ENCODE measurements around the gene RANBP17.
A peak's percentile ranks its signal among the peaks of the same experiment; 100 is the strongest.
"Not testable (repeated sequence)": the region's sequence is repeated elsewhere in the genome, so short reads cannot be mapped to it uniquely, and the experiment has no call there.

RANBP17 gene

GRCh38 chr5:170854566-170854965 is 7.3 kb upstream of the RANBP17 start:
- Mint-ChIP-seq H3K9me3 (peaks cover 10% of the 10 kb centered on the region), H3K4me3 (no peak overlapping the region), H3K36me3 (ENCODE audit: low read depth) (no peaks in the 10 kb centered on the region), H3K4me1 (ENCODE audit: low read depth) (no peaks in the 10 kb centered on the region), H3K27me3 (peaks cover 12% of the 10 kb centered on the region), H3K27ac (no peak overlapping the region)

GRCh38 chr5:170857066-170857465 is 4.8 kb upstream of the RANBP17 start:
- Mint-ChIP-seq H3K27me3 (peaks cover 26% of the 10 kb centered on the region), H3K4me1 (ENCODE audit: low read depth) (peaks cover 6% of the 10 kb centered on the region), H3K27ac (no peak overlapping the region), H3K9me3 (peaks cover 23% of the 10 kb centered on the region), H3K36me3 (ENCODE audit: low read depth) (peaks cover 13% of the 10 kb centered on the region), H3K4me3 (no peak overlapping the region)

- H3K27ac Mint-ChIP-seq = no peak overlapping the region
- peaks cover 51% of the 10 kb centered on the region for H3K27me3 Mint-ChIP-seq
Observed at GRCh38 chr5:170860415-170860814, 1.4 kb upstream of the RANBP17 start.

GRCh38 chr5:170860818-170861666 is 776 bp upstream of the RANBP17 start:
- peak overlapping the region; percentile 37 for H3K4me3 Mint-ChIP-seq

More at GRCh38 chr5:170860415-170860814, 1.4 kb upstream of the RANBP17 start:
- no peak overlapping the region for H3K4me3 Mint-ChIP-seq
- peaks cover 6% of the 10 kb centered on the region for H3K4me1 Mint-ChIP-seq (ENCODE audit: low read depth)
- H3K9me3 Mint-ChIP-seq = peaks cover 28% of the 10 kb centered on the region
- H3K36me3 Mint-ChIP-seq (ENCODE audit: low read depth) = peaks cover 17% of the 10 kb centered on the region

GRCh38 chr5:170861667-170861916 is 226 bp upstream of the RANBP17 start:
- peak overlapping the region; percentile 37 for H3K4me3 Mint-ChIP-seq

More at GRCh38 chr5:170860818-170861666, 776 bp upstream of the RANBP17 start:
- no peak overlapping the region for H3K27ac Mint-ChIP-seq
- H3K9me3 Mint-ChIP-seq = peaks cover 28% of the 10 kb centered on the region
- H3K36me3 Mint-ChIP-seq (ENCODE audit: low read depth) = peaks cover 17% of the 10 kb centered on the region
- H3K27me3 Mint-ChIP-seq = peaks cover 52% of the 10 kb centered on the region
- H3K4me1 Mint-ChIP-seq (ENCODE audit: low read depth) = peaks cover 6% of the 10 kb centered on the region

GRCh38 chr5:170863646-170864045 is 1.8 kb downstream of the RANBP17 start:
- H3K36me3 Mint-ChIP-seq (ENCODE audit: low read depth) = peaks cover 17% of the 10 kb centered on the region
- peaks cover 51% of the 10 kb centered on the region for H3K27me3 Mint-ChIP-seq
- peaks cover 6% of the 10 kb centered on the region for H3K4me1 Mint-ChIP-seq (ENCODE audit: low read depth)
- peaks cover 26% of the 10 kb centered on the region for H3K9me3 Mint-ChIP-seq
- H3K4me3 Mint-ChIP-seq = no peak overlapping the region
- H3K27ac Mint-ChIP-seq = no peak overlapping the region

More at GRCh38 chr5:170861667-170861916, 226 bp upstream of the RANBP17 start:
- Mint-ChIP-seq H3K36me3 (ENCODE audit: low read depth) (peaks cover 17% of the 10 kb centered on the region), H3K9me3 (peaks cover 28% of the 10 kb centered on the region), H3K4me1 (ENCODE audit: low read depth) (peaks cover 6% of the 10 kb centered on the region), H3K27me3 (peaks cover 54% of the 10 kb centered on the region), H3K27ac (no peak overlapping the region)

- peaks cover 6% of the 10 kb centered on the region for H3K4me1 Mint-ChIP-seq (ENCODE audit: low read depth)
- peaks cover 39% of the 10 kb centered on the region for H3K27me3 Mint-ChIP-seq
- H3K9me3 Mint-ChIP-seq = peaks cover 15% of the 10 kb centered on the region
- no peak overlapping the region for H3K27ac Mint-ChIP-seq
- H3K4me3 Mint-ChIP-seq = no peak overlapping the region
- peaks cover 14% of the 10 kb centered on the region for H3K36me3 Mint-ChIP-seq (ENCODE audit: low read depth)
Observed at GRCh38 chr5:170865622-170866021, 3.8 kb downstream of the RANBP17 start.

GRCh38 chr5:170867825-170868224 is 6.0 kb downstream of the RANBP17 start:
- H3K9me3 Mint-ChIP-seq = peaks cover 6% of the 10 kb centered on the region
- H3K4me3 Mint-ChIP-seq = no peak overlapping the region
- H3K4me1 Mint-ChIP-seq (ENCODE audit: low read depth) = no peaks in the 10 kb centered on the region
- no peak overlapping the region for H3K27ac Mint-ChIP-seq
- peaks cover 25% of the 10 kb centered on the region for H3K27me3 Mint-ChIP-seq
- peaks cover under 1% of the 10 kb centered on the region for H3K36me3 Mint-ChIP-seq (ENCODE audit: low read depth)

- not testable (repeated sequence) for H3K27me3 Mint-ChIP-seq; H3K36me3 Mint-ChIP-seq (ENCODE audit: low read depth); H3K4me1 Mint-ChIP-seq (ENCODE audit: low read depth); H3K27ac Mint-ChIP-seq; H3K4me3 Mint-ChIP-seq
- peaks cover 18% of the 10 kb centered on the region for H3K9me3 Mint-ChIP-seq
Observed at GRCh38 chr5:170870390-170870789, 8.6 kb downstream of the RANBP17 start.

GRCh38 chr5:170874017-170874416 is 12.2 kb downstream of the RANBP17 start:
- Mint-ChIP-seq H3K4me1 (ENCODE audit: low read depth) (no peaks in the 10 kb centered on the region), H3K9me3 (peaks cover 18% of the 10 kb centered on the region), H3K27ac (no peak overlapping the region), H3K4me3 (no peak overlapping the region), H3K27me3 (no peaks in the 10 kb centered on the region), H3K36me3 (ENCODE audit: low read depth) (no peaks in the 10 kb centered on the region)

- no peak overlapping the region for H3K4me3 Mint-ChIP-seq
- H3K27me3 Mint-ChIP-seq = no peaks in the 10 kb centered on the region
- peaks cover 18% of the 10 kb centered on the region for H3K9me3 Mint-ChIP-seq
- no peaks in the 10 kb centered on the region for H3K4me1 Mint-ChIP-seq (ENCODE audit: low read depth)
- no peaks in the 10 kb centered on the region for H3K36me3 Mint-ChIP-seq (ENCODE audit: low read depth)
- H3K27ac Mint-ChIP-seq = no peak overlapping the region
Observed at GRCh38 chr5:170875811-170876210, 14.0 kb downstream of the RANBP17 start.

GRCh38 chr5:170880084-170880483 is 18.3 kb downstream of the RANBP17 start:
- no peaks in the 10 kb centered on the region for H3K9me3 Mint-ChIP-seq
- H3K4me3 Mint-ChIP-seq = no peak overlapping the region
- H3K4me1 Mint-ChIP-seq (ENCODE audit: low read depth) = no peaks in the 10 kb centered on the region
- no peak overlapping the region for H3K27ac Mint-ChIP-seq
- H3K36me3 Mint-ChIP-seq (ENCODE audit: low read depth) = no peaks in the 10 kb centered on the region
- no peaks in the 10 kb centered on the region for H3K27me3 Mint-ChIP-seq

GRCh38 chr5:170882345-170882744 is 20.5 kb downstream of the RANBP17 start:
- Mint-ChIP-seq H3K4me3 (no peak overlapping the region), H3K36me3 (ENCODE audit: low read depth) (no peaks in the 10 kb centered on the region), H3K27ac (no peak overlapping the region), H3K4me1 (ENCODE audit: low read depth) (no peaks in the 10 kb centered on the region), H3K27me3 (no peaks in the 10 kb centered on the region), H3K9me3 (no peaks in the 10 kb centered on the region)

GRCh38 chr5:170885256-170885655 is 23.4 kb downstream of the RANBP17 start:
- no peaks in the 10 kb centered on the region for H3K36me3 Mint-ChIP-seq (ENCODE audit: low read depth)
- H3K4me3 Mint-ChIP-seq = no peak overlapping the region
- H3K27me3 Mint-ChIP-seq = peaks cover 4% of the 10 kb centered on the region
- H3K9me3 Mint-ChIP-seq = no peaks in the 10 kb centered on the region
- H3K27ac Mint-ChIP-seq = no peak overlapping the region
- no peaks in the 10 kb centered on the region for H3K4me1 Mint-ChIP-seq (ENCODE audit: low read depth)

GRCh38 chr5:170885809-170886208 is 24.0 kb downstream of the RANBP17 start:
- Mint-ChIP-seq H3K36me3 (ENCODE audit: low read depth) (no peaks in the 10 kb centered on the region), H3K4me3 (no peak overlapping the region), H3K27me3 (peaks cover 4% of the 10 kb centered on the region), H3K9me3 (no peaks in the 10 kb centered on the region), H3K27ac (no peak overlapping the region), H3K4me1 (ENCODE audit: low read depth) (no peaks in the 10 kb centered on the region)
